HEK293 (cell line): ENCODE measurements around the gene DUS1L.

ENCODE experiments used
- BCL11A ChIP-seq: fragments of 450-650 bp; formaldehyde crosslinking; IDR thresholded peaks from 2 replicates; pipeline ENCODE4 v1.5.1; 2016; ENCODE audit warnings: low read depth, missing biosample characterization, missing genetic modification characterization
- FEZF1 ChIP-seq: fragments of 450-650 bp; formaldehyde crosslinking; IDR thresholded peaks from 2 replicates; pipeline ENCODE4 v1.5.1; 2016; ENCODE audit warnings: missing biosample characterization, missing genetic modification characterization
- IKZF3 ChIP-seq: fragments of 450-650 bp; IDR thresholded peaks from 2 replicates; pipeline ENCODE4 v1.5.0; 2018; ENCODE audit warnings: missing biosample characterization, mild to moderate bottlenecking, missing genetic modification characterization, moderate library complexity
- TRIM28 ChIP-seq: IDR thresholded peaks from 2 replicates; pipeline ENCODE4 v1.6.1; 2011; ENCODE audit warnings: low read length, control low read depth, borderline replicate concordance
- WT1 ChIP-seq: fragments of 450-650 bp; formaldehyde crosslinking; IDR thresholded peaks from 2 replicates; pipeline ENCODE4 v1.5.1; 2016; ENCODE audit warnings: missing biosample characterization, missing genetic modification characterization
- ZBTB17 ChIP-seq: fragments of 450-650 bp; formaldehyde crosslinking; IDR thresholded peaks from 2 replicates; pipeline ENCODE4 v1.5.1; 2016; ENCODE audit warnings: missing biosample characterization, missing genetic modification characterization
- ZFHX2 ChIP-seq: fragments of 450-650 bp; formaldehyde crosslinking; conservative IDR thresholded peaks from 2 replicates; pipeline ENCODE4 v1.5.1; 2016; ENCODE audit warnings: missing biosample characterization, missing genetic modification characterization
- ZNF10 ChIP-seq: fragments of 450-650 bp; formaldehyde crosslinking; IDR thresholded peaks from 2 replicates; pipeline ENCODE4 v1.5.1; 2017; ENCODE audit warnings: missing biosample characterization, missing genetic modification characterization
- ZNF132 ChIP-seq: fragments of 450-650 bp; formaldehyde crosslinking; IDR thresholded peaks from 2 replicates; pipeline ENCODE4 v1.5.1; 2017; ENCODE audit warnings: missing biosample characterization, missing genetic modification characterization, borderline replicate concordance
- ZNF146 ChIP-seq: fragments of 450-650 bp; formaldehyde crosslinking; IDR thresholded peaks from 2 replicates; pipeline ENCODE4 v1.5.1; 2016; ENCODE audit warnings: missing biosample characterization, missing genetic modification characterization
- ZNF2 ChIP-seq: fragments of 450-650 bp; formaldehyde crosslinking; IDR thresholded peaks from 2 replicates; pipeline ENCODE4 v1.5.1; 2016; ENCODE audit warnings: missing biosample characterization, missing genetic modification characterization
- ZNF202 ChIP-seq: fragments of 450-650 bp; formaldehyde crosslinking; IDR thresholded peaks from 2 replicates; pipeline ENCODE4 v1.5.1; 2016; ENCODE audit warnings: missing biosample characterization, missing genetic modification characterization, borderline replicate concordance
- ZNF473 ChIP-seq: fragments of 450-650 bp; formaldehyde crosslinking; IDR thresholded peaks from 2 replicates; pipeline ENCODE4 v1.5.1; 2017; ENCODE audit warnings: missing biosample characterization, missing genetic modification characterization
- ZNF561 ChIP-seq: fragments of 450-650 bp; IDR thresholded peaks from 2 replicates; pipeline ENCODE4 v1.5.1; 2018; ENCODE audit warnings: missing biosample characterization, missing genetic modification characterization, borderline replicate concordance
- ZNF610 ChIP-seq: fragments of 450-650 bp; formaldehyde crosslinking; IDR thresholded peaks from 2 replicates; pipeline ENCODE4 v1.5.1; 2016; ENCODE audit warnings: missing biosample characterization, missing genetic modification characterization, borderline replicate concordance
- ZNF621 ChIP-seq: fragments of 450-650 bp; formaldehyde crosslinking; IDR thresholded peaks from 2 replicates; pipeline ENCODE4 v1.5.1; 2017; ENCODE audit warnings: missing biosample characterization, missing genetic modification characterization
- ZNF664 ChIP-seq: fragments of 450-650 bp; formaldehyde crosslinking; IDR thresholded peaks from 2 replicates; pipeline ENCODE4 v1.5.1; 2016; ENCODE audit warnings: missing biosample characterization, missing genetic modification characterization
- ZNF747 ChIP-seq: fragments of 450-650 bp; formaldehyde crosslinking; IDR thresholded peaks from 2 replicates; pipeline ENCODE4 v1.5.1; 2016; ENCODE audit warnings: missing biosample characterization, missing genetic modification characterization
- ZSCAN16 ChIP-seq: fragments of 450-650 bp; formaldehyde crosslinking; IDR thresholded peaks from 2 replicates; pipeline ENCODE4 v1.5.1; 2016; ENCODE audit warnings: missing biosample characterization, missing genetic modification characterization
- ZSCAN23 ChIP-seq: fragments of 450-650 bp; formaldehyde crosslinking; IDR thresholded peaks from 2 replicates; pipeline ENCODE4 v1.5.1; 2016; ENCODE audit warnings: missing biosample characterization, missing genetic modification characterization
- TF ChIP-seq, protein P1 (sequence below): fragments of 450-650 bp; formaldehyde crosslinking; IDR thresholded peaks from 2 replicates; pipeline ENCODE4 v1.5.1; 2016; ENCODE audit warnings: missing biosample characterization, missing genetic modification characterization
- TF ChIP-seq, protein P2 (sequence below): fragments of 450-650 bp; formaldehyde crosslinking; IDR thresholded peaks from 2 replicates; pipeline ENCODE4 v1.5.0; 2017; ENCODE audit warnings: missing biosample characterization, missing genetic modification characterization, borderline replicate concordance
- TF ChIP-seq, protein P3 (sequence below): IDR thresholded peaks from 2 replicates; pipeline ENCODE4 v1.6.1; 2011; ENCODE audit warnings: mild to moderate bottlenecking, low read depth, low read length, borderline replicate concordance
- TF ChIP-seq, protein P4 (sequence below): fragments of 450-650 bp; IDR thresholded peaks from 2 replicates; pipeline ENCODE4 v1.5.1; 2018; ENCODE audit warnings: missing biosample characterization, mild to moderate bottlenecking, missing genetic modification characterization
- TF ChIP-seq, protein P5 (sequence below): fragments of 450-650 bp; formaldehyde crosslinking; IDR thresholded peaks from 2 replicates; pipeline ENCODE4 v1.5.1; 2017; ENCODE audit warnings: missing biosample characterization, missing genetic modification characterization
- TF ChIP-seq, protein P6 (sequence below): fragments of 450-650 bp; formaldehyde crosslinking; IDR thresholded peaks from 2 replicates; pipeline ENCODE4 v1.5.1; 2016; ENCODE audit warnings: missing biosample characterization, missing genetic modification characterization

The DUS1L gene

DNA sequence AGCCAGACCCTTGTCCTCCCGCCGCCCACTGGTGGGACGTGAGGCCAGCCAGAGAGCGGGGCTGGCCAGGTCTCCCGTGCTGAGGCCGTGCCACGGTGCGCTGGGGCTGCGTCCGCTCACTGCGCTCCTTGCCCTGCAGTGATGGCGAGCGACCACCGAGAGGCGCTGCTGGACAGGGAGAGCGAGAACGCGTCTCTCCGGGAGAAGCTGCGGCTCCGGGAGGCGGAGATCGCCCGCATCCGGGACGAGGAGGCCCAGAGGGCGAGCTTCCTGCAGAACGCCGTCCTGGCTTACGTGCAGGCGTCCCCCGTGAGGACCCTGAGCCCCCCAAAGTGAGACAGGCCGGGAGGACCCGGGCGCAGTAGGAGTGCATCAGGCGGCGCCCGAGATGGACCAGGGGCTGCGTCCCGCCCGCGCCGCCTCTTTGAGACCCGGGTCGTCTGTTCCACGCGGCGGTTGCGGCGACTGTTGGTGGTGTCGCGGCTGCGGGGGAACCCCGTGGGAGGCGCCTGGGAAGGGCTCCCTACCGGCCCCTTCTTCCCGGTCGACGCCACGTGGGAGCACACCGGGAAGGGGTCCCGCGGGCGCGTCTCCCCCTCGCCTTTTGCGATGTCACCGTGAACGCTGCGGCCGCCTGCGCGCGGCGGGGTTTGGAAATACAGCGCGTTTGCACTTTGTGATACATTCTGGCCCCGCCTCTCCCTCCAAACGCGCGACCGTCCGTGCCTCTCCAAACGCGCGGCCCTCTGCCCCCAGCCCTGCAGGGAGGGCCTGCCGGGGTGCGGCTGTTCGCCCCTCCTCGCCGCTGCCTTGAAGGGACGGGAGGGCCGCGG, 34.9 kb downstream of the DUS1L start (continued):
- TF ChIP-seq, protein P1, sequence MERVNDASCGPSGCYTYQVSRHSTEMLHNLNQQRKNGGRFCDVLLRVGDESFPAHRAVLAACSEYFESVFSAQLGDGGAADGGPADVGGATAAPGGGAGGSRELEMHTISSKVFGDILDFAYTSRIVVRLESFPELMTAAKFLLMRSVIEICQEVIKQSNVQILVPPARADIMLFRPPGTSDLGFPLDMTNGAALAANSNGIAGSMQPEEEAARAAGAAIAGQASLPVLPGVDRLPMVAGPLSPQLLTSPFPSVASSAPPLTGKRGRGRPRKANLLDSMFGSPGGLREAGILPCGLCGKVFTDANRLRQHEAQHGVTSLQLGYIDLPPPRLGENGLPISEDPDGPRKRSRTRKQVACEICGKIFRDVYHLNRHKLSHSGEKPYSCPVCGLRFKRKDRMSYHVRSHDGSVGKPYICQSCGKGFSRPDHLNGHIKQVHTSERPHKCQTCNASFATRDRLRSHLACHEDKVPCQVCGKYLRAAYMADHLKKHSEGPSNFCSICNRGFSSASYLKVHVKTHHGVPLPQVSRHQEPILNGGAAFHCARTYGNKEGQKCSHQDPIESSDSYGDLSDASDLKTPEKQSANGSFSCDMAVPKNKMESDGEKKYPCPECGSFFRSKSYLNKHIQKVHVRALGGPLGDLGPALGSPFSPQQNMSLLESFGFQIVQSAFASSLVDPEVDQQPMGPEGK (tag by site-specific recombination): peak; percentile 92
- TF ChIP-seq IKZF3 (peak; percentile 89), ZNF10 (tag by site-specific recombination) (no peak), ZNF747 (no peak), ZNF664 (tag by site-specific recombination) (no peak), ZNF610 (tag by site-specific recombination) (no peak), ZNF132 (tag by site-specific recombination) (no peak), WT1 (0 out of 2 replicates have a peak, but pooled peaks have one; percentile 47), ZNF561 (peak; percentile 47; the same call in 1 of the 2 replicates), ZNF202 (tag by site-specific recombination) (no peak), TRIM28 (no peak), ZBTB17 (tag by site-specific recombination) (peak; percentile 68; the same call in 1 of the 2 replicates), ZNF146 (tag by site-specific recombination) (no peak; the same call in 1 of the 2 replicates), ZNF473 (tag by site-specific recombination) (no peak), BCL11A (no peak; the same call in 1 of the 2 replicates), ZSCAN16 (0 out of 2 replicates have a peak, but pooled peaks have one; percentile 26), ZSCAN23 (tag by site-specific recombination) (no peak), ZNF621 (tag by site-specific recombination) (no peak), ZFHX2 (tag by site-specific recombination) (peak; percentile 62), FEZF1 (tag by site-specific recombination) (no peak), ZNF2 (tag by site-specific recombination) (peak; percentile 95)
- TF ChIP-seq, protein P2, sequence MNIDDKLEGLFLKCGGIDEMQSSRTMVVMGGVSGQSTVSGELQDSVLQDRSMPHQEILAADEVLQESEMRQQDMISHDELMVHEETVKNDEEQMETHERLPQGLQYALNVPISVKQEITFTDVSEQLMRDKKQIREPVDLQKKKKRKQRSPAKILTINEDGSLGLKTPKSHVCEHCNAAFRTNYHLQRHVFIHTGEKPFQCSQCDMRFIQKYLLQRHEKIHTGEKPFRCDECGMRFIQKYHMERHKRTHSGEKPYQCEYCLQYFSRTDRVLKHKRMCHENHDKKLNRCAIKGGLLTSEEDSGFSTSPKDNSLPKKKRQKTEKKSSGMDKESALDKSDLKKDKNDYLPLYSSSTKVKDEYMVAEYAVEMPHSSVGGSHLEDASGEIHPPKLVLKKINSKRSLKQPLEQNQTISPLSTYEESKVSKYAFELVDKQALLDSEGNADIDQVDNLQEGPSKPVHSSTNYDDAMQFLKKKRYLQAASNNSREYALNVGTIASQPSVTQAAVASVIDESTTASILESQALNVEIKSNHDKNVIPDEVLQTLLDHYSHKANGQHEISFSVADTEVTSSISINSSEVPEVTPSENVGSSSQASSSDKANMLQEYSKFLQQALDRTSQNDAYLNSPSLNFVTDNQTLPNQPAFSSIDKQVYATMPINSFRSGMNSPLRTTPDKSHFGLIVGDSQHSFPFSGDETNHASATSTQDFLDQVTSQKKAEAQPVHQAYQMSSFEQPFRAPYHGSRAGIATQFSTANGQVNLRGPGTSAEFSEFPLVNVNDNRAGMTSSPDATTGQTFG (tag by site-specific recombination): no peak
- TF ChIP-seq, protein P3, sequence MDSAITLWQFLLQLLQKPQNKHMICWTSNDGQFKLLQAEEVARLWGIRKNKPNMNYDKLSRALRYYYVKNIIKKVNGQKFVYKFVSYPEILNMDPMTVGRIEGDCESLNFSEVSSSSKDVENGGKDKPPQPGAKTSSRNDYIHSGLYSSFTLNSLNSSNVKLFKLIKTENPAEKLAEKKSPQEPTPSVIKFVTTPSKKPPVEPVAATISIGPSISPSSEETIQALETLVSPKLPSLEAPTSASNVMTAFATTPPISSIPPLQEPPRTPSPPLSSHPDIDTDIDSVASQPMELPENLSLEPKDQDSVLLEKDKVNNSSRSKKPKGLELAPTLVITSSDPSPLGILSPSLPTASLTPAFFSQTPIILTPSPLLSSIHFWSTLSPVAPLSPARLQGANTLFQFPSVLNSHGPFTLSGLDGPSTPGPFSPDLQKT: no peak
- TF ChIP-seq, protein P4, sequence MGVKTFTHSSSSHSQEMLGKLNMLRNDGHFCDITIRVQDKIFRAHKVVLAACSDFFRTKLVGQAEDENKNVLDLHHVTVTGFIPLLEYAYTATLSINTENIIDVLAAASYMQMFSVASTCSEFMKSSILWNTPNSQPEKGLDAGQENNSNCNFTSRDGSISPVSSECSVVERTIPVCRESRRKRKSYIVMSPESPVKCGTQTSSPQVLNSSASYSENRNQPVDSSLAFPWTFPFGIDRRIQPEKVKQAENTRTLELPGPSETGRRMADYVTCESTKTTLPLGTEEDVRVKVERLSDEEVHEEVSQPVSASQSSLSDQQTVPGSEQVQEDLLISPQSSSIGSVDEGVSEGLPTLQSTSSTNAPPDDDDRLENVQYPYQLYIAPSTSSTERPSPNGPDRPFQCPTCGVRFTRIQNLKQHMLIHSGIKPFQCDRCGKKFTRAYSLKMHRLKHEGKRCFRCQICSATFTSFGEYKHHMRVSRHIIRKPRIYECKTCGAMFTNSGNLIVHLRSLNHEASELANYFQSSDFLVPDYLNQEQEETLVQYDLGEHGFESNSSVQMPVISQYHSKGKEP: no peak
- TF ChIP-seq, protein P5, sequence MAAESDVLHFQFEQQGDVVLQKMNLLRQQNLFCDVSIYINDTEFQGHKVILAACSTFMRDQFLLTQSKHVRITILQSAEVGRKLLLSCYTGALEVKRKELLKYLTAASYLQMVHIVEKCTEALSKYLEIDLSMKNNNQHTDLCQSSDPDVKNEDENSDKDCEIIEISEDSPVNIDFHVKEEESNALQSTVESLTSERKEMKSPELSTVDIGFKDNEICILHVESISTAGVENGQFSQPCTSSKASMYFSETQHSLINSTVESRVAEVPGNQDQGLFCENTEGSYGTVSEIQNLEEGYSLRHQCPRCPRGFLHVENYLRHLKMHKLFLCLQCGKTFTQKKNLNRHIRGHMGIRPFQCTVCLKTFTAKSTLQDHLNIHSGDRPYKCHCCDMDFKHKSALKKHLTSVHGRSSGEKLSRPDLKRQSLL (tag by site-specific recombination): no peak
- TF ChIP-seq, protein P6, sequence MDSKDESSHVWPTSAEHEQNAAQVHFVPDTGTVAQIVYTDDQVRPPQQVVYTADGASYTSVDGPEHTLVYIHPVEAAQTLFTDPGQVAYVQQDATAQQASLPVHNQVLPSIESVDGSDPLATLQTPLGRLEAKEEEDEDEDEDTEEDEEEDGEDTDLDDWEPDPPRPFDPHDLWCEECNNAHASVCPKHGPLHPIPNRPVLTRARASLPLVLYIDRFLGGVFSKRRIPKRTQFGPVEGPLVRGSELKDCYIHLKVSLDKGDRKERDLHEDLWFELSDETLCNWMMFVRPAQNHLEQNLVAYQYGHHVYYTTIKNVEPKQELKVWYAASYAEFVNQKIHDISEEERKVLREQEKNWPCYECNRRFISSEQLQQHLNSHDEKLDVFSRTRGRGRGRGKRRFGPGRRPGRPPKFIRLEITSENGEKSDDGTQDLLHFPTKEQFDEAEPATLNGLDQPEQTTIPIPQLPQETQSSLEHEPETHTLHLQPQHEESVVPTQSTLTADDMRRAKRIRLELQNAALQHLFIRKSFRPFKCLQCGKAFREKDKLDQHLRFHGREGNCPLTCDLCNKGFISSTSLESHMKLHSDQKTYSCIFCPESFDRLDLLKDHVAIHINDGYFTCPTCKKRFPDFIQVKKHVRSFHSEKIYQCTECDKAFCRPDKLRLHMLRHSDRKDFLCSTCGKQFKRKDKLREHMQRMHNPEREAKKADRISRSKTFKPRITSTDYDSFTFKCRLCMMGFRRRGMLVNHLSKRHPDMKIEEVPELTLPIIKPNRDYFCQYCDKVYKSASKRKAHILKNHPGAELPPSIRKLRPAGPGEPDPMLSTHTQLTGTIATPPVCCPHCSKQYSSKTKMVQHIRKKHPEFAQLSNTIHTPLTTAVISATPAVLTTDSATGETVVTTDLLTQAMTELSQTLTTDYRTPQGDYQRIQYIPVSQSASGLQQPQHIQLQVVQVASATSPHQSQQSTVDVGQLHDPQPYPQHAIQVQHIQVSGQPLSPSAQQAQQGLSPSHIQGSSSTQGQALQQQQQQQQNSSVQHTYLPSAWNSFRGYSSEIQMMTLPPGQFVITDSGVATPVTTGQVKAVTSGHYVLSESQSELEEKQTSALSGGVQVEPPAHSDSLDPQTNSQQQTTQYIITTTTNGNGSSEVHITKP (tag by site-specific recombination): 0 out of 2 replicates have a peak, but pooled peaks have one; percentile 23
